Measurements from ENCODE around the gene CYP26B1. TPM values are rescaled to one million over a fixed set of nuclear protein-coding genes. Genes with fewer than 3 reads are reported as not detected.
A peak's percentile ranks its signal among the peaks of the same experiment; 100 is the strongest.

Gene CYP26B1
- total RNA-seq, 1 experiment from 2014 or later: 0.20 TPM

GRCh38 chr2:72103690-72104089 is 44.0 kb downstream of the CYP26B1 start:
- H4K20me1 ChIP-seq (ENCODE audit: control insufficient read depth, insufficient read depth, insufficient read length): no peaks in the 10 kb centered on the region
- Mint-ChIP-seq H3K9me3 (no peaks in the 10 kb centered on the region), H3K4me3 (no peak overlapping the region), H3K36me3 (ENCODE audit: insufficient read depth in 1 of 3, low read depth in 3 of 3) (no peaks in the 10 kb centered on the region), H3K4me1 (0 out of 4 replicates have a peak, but pooled peaks cover 0 to 3% of the 10 kb centered on the region in 2 experiments), H3K27ac (no peak overlapping the region), H3K27me3 (ENCODE audit: low read depth) (peaks cover 17% of the 10 kb centered on the region)
- no peak overlapping the region for H4K8ac ChIP-seq (replicated peaks; ENCODE audit: insufficient read length, low read depth, low read length)
- no peak overlapping the region for H3T11ph ChIP-seq (ENCODE audit: low read length)
- no peak overlapping the region for H3K14ac ChIP-seq (ENCODE audit: insufficient read depth, low read length)
- H3K27ac ChIP-seq (ENCODE audit: insufficient read length, low read depth, low read length): no peak overlapping the region
- no peak overlapping the region for H3K18ac ChIP-seq (ENCODE audit: insufficient read length, low read depth, low read length)
- no peaks in the 10 kb centered on the region for H3K23me2 ChIP-seq (ENCODE audit: insufficient read length, low read depth, low read length, poor library complexity, severe bottlenecking)
- DNase-seq: peak; percentile 10
- H2BK120ac ChIP-seq (ENCODE audit: low read depth, low read length, poor library complexity, severe bottlenecking): no peak overlapping the region
- H2BK12ac ChIP-seq (ENCODE audit: insufficient read length, low read depth, low read length): no peak overlapping the region
- WGBS (ENCODE audit: extremely low coverage, insufficient read length, low lambda C conversion rate): no CpG with 5 or more reads among the region's 8 CpGs
- H3K4me1 ChIP-seq (ENCODE audit: insufficient read depth, low read length): no peaks in the 10 kb centered on the region
- H3K4me2 ChIP-seq (ENCODE audit: insufficient read depth, insufficient read length, low read length): no peak overlapping the region
- H4K5ac ChIP-seq (ENCODE audit: insufficient read length, low read depth, low read length): no peak overlapping the region
- H2BK15ac ChIP-seq (ENCODE audit: low read depth, low read length): no peak overlapping the region
- H3K27me3 ChIP-seq (ENCODE audit: insufficient read depth, low read length): no peaks in the 10 kb centered on the region
- no peak overlapping the region for H3K23ac ChIP-seq (ENCODE audit: insufficient read length, low read depth, low read length)
- no peak overlapping the region for H3K9ac ChIP-seq (ENCODE audit: extremely low read depth, insufficient read length, low read length)
- H3K4ac ChIP-seq (ENCODE audit: low read depth, low read length): no peak overlapping the region
- H3K79me1 ChIP-seq (ENCODE audit: insufficient read depth, low read depth, low read length, poor library complexity, severe bottlenecking): no peaks in the 10 kb centered on the region
- H3K79me2 ChIP-seq (ENCODE audit: insufficient read depth, low read length): no peaks in the 10 kb centered on the region
- no peak overlapping the region for H2AFZ ChIP-seq (ENCODE audit: low read length)
- no peak overlapping the region for H3K56ac ChIP-seq (ENCODE audit: insufficient read length, low read depth, low read length)
- TF ChIP-seq CTCF (conservative IDR thresholded peaks at IDR 0.05): no peak
- no peak overlapping the region for H2BK5ac ChIP-seq (ENCODE audit: insufficient read length, low read length)
- H2BK20ac ChIP-seq (ENCODE audit: low read depth, low read length, poor library complexity, severe bottlenecking): no peak overlapping the region
- no peaks in the 10 kb centered on the region for H3K9me3 ChIP-seq (ENCODE audit: control insufficient read depth, low read depth, low read length)
- H4K91ac ChIP-seq (ENCODE audit: insufficient read length, low read depth, low read length): no peak overlapping the region
- H2AK5ac ChIP-seq (ENCODE audit: insufficient read length, low read length): no peak overlapping the region
